GM10847 (cell line): ENCODE measurements around the gene SLC38A10.

Source experiments
- POLR2A ChIP-seq: IDR thresholded peaks from 2 replicates; pipeline ENCODE4 v1.6.1; 2011; ENCODE audit not compliant: insufficient read length; ENCODE audit errors: extremely low read depth

Gene SLC38A10

GRCh38 chr17:81239714-81240555 is 55.2 kb downstream of the SLC38A10 start:
- TF ChIP-seq POLR2A = no peak

- peak; percentile 44 for TF ChIP-seq POLR2A
Measured at GRCh38 chr17:81238815-81239713, 56.0 kb downstream of the SLC38A10 start, which contains the start of the genes NDUFAF8 and TEPSIN. NDUFAF8 (plus strand) TSS chr17:81239318; CDS start chr17:81239364, 46 bp downstream. TEPSIN (minus strand) TSS chr17:81239055; CDS start chr17:81239033, 22 bp downstream.

GRCh38 chr17:81238490-81238814 is 56.7 kb downstream of the SLC38A10 start:
- TF ChIP-seq POLR2A = no peak

- no peak for TF ChIP-seq POLR2A
Measured at GRCh38 chr17:81237591-81238489, 57.3 kb downstream of the SLC38A10 start.

- TF ChIP-seq POLR2A = no peak
Measured at GRCh38 chr17:81236784-81237183, 58.3 kb downstream of the SLC38A10 start.

- no peak for TF ChIP-seq POLR2A
Measured at GRCh38 chr17:81235822-81236740, 59.0 kb downstream of the SLC38A10 start.

GRCh38 chr17:81234940-81235821 is 59.9 kb downstream of the SLC38A10 start:
- no peak for TF ChIP-seq POLR2A

GRCh38 chr17:81234506-81234855 is 60.6 kb downstream of the SLC38A10 start:
- no peak for TF ChIP-seq POLR2A

GRCh38 chr17:81233811-81234505 is 61.1 kb downstream of the SLC38A10 start:
- no peak for TF ChIP-seq POLR2A

GRCh38 chr17:81233316-81233715 is 61.8 kb downstream of the SLC38A10 start:
- no peak for TF ChIP-seq POLR2A

GRCh38 chr17:81232616-81233241 is 62.4 kb downstream of the SLC38A10 start:
- no peak for TF ChIP-seq POLR2A
